HG03064 (cell line): ENCODE data around the gene CSHL1.

Source experiments
- ATAC-seq: cut with Tn5 transposase; IDR thresholded peaks from one replicate; pipeline ENCODE4 v1.9.1; 2021; ENCODE audit warnings: low read depth; ENCODE audit not compliant: unreplicated experiment

CSHL1 gene

GRCh38 chr17:63911041-63911635 lies at the start of gene CSHL1:
Gene CSHL1, minus strand, starts transcription at chr17:63911258. Its CDS starts 62 bp downstream, at chr17:63911196.
- no peak for ATAC-seq

DNA sequence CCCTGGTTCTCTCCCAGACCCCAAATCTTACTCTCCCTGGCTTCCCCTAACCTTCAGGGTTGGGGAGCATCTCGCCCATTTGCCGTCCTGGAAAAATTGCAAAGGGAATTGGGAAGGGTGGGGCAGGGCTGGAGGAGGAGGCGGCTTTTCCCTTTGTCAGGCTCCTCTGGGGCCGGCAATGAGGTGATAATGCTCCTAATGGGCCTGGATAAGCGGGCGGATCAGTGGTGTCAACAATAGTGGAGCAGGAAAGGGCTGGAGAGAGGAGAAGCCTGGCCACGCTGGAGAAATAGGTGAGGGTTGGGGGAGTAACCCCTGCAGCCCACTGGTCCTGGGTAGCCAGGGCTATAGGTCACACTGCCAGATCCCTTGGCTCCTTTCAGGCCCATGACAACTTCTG lies 49.4 kb upstream of the CSHL1 start:
- no peak for ATAC-seq

- ATAC-seq, result no peak
Measured at GRCh38 chr17:63960006-63960405, 48.9 kb upstream of the CSHL1 start.

GRCh38 chr17:63956296-63956920 lies 45.4 kb upstream of the CSHL1 start:
- no peak for ATAC-seq

GRCh38 chr17:63955791-63956190 lies 44.7 kb upstream of the CSHL1 start:
- ATAC-seq, result no peak

GRCh38 chr17:63955232-63955631 lies 44.2 kb upstream of the CSHL1 start:
- ATAC-seq, result no peak

DNA sequence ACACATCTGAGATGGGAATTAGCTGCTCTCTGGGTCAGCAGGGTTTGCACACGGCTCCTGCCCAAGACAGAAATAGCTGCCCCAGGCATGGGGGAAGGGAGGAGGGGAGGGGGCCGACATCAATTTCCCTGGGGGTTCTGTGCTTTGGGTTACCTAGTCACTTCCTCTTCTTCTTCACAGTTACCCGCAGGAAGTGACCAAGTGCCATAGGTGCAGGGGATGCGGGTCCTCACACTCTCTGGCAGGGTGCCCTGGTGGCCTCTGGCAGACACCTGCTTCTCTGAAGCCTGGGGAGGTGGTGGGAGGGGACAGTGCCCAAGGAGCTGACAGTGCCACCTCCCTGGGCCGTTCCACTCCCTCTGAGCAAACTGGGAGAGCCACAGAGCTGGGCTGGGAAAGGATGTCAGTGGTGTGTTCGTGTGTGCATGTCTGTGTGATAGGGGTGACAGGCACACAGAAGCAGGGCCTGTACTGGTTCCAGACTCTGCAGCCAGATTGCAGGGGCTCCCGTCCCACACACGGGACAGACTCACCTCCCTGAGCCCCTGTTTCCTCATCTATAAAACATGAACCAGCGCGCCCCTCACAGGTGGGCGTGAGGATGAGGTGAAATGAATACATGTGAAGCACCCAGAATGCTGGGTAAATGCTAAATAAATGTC lies 43.5 kb upstream of the CSHL1 start:
- no peak for ATAC-seq

DNA sequence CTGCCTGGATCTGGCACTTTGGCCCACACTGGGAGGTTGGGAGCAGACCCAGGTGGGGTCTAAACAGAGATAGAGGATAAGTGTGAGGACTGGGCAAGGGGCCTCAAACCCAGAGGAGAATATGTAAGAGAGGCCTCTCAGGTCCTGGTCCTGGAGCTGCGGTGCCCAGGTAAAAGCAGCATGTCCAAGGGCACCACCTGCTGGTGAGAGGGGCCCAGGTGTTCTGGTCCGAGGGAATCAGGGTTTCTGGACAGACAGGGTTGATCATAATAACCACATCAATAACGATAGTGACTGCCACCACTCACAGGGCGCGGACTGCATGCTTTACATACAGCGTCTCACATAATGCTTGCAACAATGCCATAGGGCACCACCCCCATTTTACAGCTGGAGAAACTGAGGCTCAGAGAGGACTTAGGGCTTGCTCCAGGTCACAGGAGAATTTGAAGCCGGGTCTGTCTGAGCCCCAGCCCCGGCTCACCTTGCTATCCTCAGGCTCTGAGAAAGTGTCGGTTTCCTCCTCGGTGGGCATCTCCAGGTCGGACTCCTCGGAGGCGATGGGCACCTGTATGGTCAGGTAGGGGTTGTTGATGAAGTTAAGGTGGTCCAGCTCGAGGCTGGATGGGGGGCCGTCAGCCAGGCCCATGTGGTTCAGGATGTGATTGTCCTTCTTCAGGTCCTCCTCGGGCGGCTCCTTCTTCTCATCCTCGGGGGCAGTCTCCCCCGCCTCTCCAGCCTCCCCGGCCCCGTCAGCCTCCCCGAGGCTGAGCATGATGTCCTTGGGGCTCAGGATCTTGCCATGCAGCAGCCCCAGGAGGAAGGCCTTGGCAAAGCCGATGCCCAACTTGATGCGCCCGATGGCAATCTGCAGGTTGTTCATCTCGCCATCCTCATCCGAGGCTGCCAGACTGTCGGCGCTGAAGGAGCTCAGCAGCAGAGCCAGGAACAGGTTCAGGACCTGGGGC lies 40.2 kb upstream of the CSHL1 start:
- no peak for ATAC-seq

GRCh38 chr17:63949576-63950250 lies 38.7 kb upstream of the CSHL1 start:
- ATAC-seq, result no peak

DNA sequence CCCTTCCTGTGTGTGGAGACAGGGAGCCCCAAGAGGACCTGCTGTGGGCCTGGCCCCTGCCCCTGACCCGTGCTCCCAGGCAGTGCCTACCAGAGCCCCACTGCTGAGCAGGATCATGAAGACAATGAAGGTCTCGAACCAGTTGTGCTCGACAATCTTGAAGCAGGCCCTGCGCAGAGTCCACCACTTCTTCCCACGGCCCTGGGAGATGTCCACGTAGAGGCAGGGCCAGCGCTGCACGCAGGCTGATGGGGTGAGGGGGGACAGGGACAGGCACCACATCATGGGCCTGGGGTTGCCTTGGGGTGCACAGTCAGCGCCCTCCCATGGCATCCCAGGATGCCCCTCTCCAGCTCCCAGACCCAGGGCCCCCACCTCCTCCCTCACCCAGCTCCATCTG lies 37.5 kb upstream of the CSHL1 start:
- ATAC-seq, result no peak

GRCh38 chr17:63947711-63948330 lies 36.8 kb upstream of the CSHL1 start:
- no peak for ATAC-seq

DNA sequence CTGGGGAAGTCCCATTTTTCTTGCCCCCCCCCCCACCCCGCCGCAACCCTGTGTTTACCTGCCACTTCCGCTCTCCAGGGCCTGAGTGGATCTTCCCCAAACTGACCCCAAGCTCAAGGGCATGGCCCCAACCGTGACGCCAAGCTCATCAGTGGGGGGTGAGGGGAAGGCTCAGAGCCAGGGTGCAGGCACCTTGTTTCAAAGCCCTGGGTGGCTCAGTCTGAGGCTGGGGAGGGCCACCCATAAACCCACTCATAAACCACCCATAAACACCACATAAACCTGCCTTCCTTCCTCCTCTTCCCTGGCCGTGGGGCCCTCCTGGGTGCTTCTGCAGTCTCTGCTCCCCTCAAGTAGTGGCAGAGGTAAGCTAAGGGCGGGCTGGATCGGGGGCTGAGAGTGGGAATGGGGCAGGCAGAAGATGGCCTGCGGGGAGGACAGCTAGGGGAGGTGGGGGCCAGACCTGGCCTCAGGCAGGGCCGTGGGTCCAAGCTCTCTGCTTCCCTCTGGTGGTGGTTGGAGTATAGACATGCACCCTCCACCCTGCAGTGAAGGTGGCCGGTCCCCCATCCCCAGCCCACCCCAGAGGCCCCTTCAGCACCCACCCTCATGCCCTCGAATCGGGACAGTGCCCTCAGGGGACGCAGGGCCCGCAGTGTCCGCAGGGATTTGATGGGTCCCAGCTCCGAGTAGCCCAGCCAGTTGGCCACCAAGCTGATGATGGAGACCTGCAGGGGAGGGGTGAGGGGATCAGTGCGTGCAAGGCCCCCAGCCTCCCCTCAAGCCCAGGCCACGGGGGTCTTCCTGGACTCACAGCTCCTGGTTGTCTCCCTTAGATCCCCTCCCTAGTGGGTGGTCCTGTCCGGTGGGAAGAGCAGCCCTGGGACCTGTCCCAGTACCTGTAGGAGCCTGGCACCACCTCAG lies 35.6 kb upstream of the CSHL1 start:
- peak; percentile 54 for ATAC-seq

DNA sequence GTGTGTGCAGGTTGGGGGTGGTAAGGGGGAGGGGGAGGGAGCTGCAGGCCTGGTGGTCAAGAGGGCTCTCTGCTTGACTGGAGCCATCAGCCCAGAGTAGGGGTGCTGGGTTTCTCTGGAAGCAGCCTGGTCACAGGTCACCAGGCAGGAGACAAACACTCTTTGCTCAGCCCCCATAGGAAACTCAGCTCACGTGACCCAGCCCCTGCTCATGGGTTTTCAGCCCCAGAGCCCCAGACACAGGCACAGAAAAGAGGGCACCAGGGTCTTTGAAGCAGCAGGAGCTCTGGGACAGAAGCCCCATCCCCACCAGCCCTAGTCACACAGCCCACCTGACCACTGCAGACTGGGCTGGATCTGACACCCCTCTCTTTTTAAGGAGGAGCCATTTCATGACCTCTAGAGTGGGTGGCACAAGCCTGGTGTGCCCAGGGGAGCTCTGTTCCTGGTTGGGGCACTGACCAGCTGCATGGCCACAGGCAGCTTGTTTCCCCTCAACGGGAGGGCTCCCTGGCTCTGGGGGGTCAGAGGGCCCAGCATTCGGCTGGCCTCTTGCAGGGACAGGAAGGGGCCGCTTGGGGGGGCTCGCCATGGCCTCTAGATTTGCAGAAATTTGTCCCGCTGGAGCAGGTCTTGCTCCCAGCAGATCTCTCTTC lies 34.9 kb upstream of the CSHL1 start:
- no peak for ATAC-seq

DNA sequence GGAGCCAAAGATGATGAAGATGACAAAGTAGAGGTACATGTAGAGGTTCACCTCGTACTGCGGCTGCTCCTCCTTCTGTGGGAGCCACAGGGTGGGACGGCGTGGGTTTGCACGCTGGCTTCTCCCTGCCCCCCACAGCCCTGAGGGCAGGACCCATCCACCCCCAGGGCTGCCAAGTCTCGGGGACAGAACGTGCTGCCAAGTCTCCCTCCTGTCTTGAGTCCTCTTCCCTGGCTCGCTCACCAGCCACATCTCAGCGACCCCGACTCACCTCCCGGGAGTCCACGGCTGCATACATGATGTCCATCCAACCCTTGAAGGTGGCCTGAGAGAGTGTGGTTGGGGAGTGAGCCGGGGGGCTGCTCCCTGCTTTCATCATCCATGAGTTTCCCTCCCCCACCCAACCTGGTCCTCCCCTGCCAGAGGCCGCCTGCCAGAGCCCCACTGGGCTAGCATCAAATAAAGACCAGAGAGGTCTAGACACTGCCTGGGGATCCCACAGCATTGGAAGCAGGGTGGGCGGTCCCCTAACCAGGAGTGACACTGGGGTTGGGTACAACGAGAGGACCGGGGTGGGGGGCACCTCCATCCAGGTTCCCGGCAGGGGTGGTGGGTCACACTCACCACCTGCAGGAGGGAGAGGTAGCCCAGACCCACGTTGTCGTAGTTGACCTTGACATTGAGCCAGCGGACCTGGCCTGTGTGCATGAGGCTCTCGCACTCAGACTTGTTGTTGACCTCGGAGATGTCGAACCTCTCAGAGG lies 33.9 kb upstream of the CSHL1 start:
- ATAC-seq, result no peak

- ATAC-seq, result no peak
Measured at GRCh38 chr17:63943745-63944144, 32.7 kb upstream of the CSHL1 start.

DNA sequence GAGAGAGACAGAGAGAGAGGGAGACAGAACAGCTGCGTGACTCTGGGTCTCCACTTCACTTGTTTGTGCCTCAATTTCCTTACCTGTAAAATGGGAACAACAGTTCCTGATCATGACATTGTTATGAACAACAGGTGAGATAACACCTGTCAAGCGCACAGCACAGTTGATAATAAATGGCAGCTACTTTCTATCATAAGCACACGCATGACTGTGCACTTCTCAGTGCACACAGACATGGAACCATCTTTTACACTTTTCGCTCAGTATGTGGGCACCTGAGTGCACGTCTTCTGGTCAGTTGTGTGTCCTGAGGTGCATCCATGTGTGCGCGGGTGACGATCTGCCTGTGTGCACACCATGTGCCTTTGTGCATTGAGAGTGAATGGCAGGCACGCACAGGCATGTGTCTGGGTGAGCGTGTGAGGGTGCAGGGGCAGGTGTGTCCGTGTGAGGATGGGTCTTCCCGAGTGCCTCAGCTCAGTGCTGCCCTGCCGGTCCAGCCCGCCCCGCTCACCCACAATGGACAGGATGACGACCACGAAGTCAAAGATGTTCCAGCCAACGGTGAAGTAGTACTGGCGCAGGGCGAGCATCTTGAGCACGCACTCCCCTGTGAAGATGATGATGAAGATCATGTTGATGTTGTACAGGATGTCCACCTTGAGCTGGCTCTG lies 31.4 kb upstream of the CSHL1 start:
- no peak for ATAC-seq

DNA sequence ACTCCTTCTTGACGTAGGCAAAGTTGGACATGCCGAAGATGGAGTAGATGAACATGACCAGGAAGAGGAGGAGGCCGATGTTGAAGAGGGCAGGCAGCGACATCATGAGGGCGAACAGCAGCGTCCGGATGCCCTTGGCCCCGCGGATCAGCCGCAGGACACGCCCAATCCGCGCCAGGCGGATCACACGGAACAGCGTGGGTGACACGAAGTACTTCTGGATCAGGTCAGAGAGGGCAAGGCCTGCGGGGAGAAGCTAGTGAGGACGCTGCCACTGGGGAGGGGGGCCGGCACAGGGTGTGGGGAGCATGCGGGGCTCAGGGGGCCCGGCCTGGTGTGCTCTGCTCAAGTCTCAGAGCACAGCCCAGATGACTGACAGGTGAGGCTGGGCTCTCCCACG lies 30.7 kb upstream of the CSHL1 start:
- no peak for ATAC-seq
